SK-N-MC (cell line): ENCODE data around the gene NRXN3.

ENCODE experiments used
- EZH2 ChIP-seq: fragments of 200-600 bp; sonication (generic); IDR thresholded peaks from one replicate; pipeline ENCODE4 v1.6.1; 2017; ENCODE audit warnings: antibody characterized with exemption
- POLR2AphosphoS5 ChIP-seq: IDR thresholded peaks from 2 replicates; pipeline ENCODE4 v1.6.1; 2012; ENCODE audit warnings: mild to moderate bottlenecking, low read depth, low read length, borderline replicate concordance

GRCh38 chr14:79699206-79699605, 1529.0 kb downstream of the NRXN3 start:
- no peak for TF ChIP-seq EZH2
- no peak for TF ChIP-seq POLR2AphosphoS5
